Omental fat pad (tissue), 4 donors: ENCODE data around the gene AGFG2. TPM values are rescaled to one million over a fixed set of nuclear protein-coding genes. Genes with fewer than 3 reads are reported as not detected.
A peak's percentile ranks its signal among the peaks of the same experiment; 100 is the strongest.
"Not testable (repeated sequence)": the region's sequence is repeated elsewhere in the genome, so short reads cannot be mapped to it uniquely, and the experiment has no call there.

Experiments
- ATAC-seq: fragments of 150-250 bp; one replicate; pipeline ENCODE4 v1.9.1; 2016; ENCODE audit warnings: mild to moderate bottlenecking, moderate library complexity; ENCODE audit not compliant: low FRiP score
- DNase-seq: peaks from one replicate; pipeline ENCODE4 v3.0.0-alpha.2; 2019; ENCODE audit warnings: low spot score
- CTCF ChIP-seq, 3 donors: fragments of 450-650 bp; IDR thresholded peaks; one replicate each; pipeline ENCODE4 v1.5.1; 2016 to 2017; ENCODE audit warnings: antibody characterized with exemption in 3 of 3, mild to moderate bottlenecking in 3 of 3, moderate library complexity in 2 of 3
- total RNA-seq, 4 donors: library from RNA; depleted of rRNA; stranded (reverse); fragments of >200 nt; gene quantifications; one replicate each; pipeline ENCODE4 v1.1.0, GENCODE V29; 2016

Gene AGFG2
- total RNA-seq, 4 donors from 2014 or later = 10.6 to 45.0 (median 21.3) TPM

GRCh38 chr7:100513212-100513810 lies 25.7 kb upstream of the AGFG2 start:
- TF ChIP-seq CTCF (IDR thresholded peaks at IDR 0.05) = no peak
- ATAC-seq (no peak), DNase-seq (no peak)

GRCh38 chr7:100515072-100515532 lies 23.9 kb upstream of the AGFG2 start:
- DNase-seq (no peak), ATAC-seq (peak; percentile 85)
- TF ChIP-seq CTCF (IDR thresholded peaks at IDR 0.05) = no peak

GRCh38 chr7:100516135-100516812 lies 22.7 kb upstream of the AGFG2 start:
- DNase-seq = no peak
- no peak for TF ChIP-seq CTCF (IDR thresholded peaks at IDR 0.05)

GRCh38 chr7:100517305-100517704 lies 21.7 kb upstream of the AGFG2 start:
- no peak for ATAC-seq
- DNase-seq = no peak
- TF ChIP-seq CTCF (IDR thresholded peaks at IDR 0.05) = no peak

More at GRCh38 chr7:100516135-100516812, 22.7 kb upstream of the AGFG2 start:
- ATAC-seq = no peak

GRCh38 chr7:100519580-100519979 lies 19.4 kb upstream of the AGFG2 start:
- ATAC-seq (no peak), DNase-seq (no peak)
- no peak for TF ChIP-seq CTCF (IDR thresholded peaks at IDR 0.05)

GRCh38 chr7:100520138-100520537 lies 18.9 kb upstream of the AGFG2 start:
- TF ChIP-seq CTCF (IDR thresholded peaks at IDR 0.05) = no peak
- DNase-seq (no peak), ATAC-seq (no peak)

- ATAC-seq (no peak), DNase-seq (no peak)
- no peak for TF ChIP-seq CTCF (IDR thresholded peaks at IDR 0.05)
Observed at GRCh38 chr7:100521076-100521475, 17.9 kb upstream of the AGFG2 start.

- DNase-seq = not testable (repeated sequence)
Observed at GRCh38 chr7:100521909-100522593, 17.0 kb upstream of the AGFG2 start.

GRCh38 chr7:100523192-100523591 lies 15.8 kb upstream of the AGFG2 start:
- not testable (repeated sequence) for ATAC-seq, DNase-seq

More at GRCh38 chr7:100521909-100522593, 17.0 kb upstream of the AGFG2 start:
- ATAC-seq = not testable (repeated sequence)
